Measurements from ENCODE around the gene SYNGR2. TPM values are rescaled to one million over a fixed set of nuclear protein-coding genes. Genes with fewer than 3 reads are reported as not detected.

SYNGR2 gene
- total and polyA plus RNA-seq, 9 of the 15 experiments (the other 6 are each of a cell fraction or from before 2014, with no cell fraction given) = 1.4 to 173 (median 87.8) TPM

DNA sequence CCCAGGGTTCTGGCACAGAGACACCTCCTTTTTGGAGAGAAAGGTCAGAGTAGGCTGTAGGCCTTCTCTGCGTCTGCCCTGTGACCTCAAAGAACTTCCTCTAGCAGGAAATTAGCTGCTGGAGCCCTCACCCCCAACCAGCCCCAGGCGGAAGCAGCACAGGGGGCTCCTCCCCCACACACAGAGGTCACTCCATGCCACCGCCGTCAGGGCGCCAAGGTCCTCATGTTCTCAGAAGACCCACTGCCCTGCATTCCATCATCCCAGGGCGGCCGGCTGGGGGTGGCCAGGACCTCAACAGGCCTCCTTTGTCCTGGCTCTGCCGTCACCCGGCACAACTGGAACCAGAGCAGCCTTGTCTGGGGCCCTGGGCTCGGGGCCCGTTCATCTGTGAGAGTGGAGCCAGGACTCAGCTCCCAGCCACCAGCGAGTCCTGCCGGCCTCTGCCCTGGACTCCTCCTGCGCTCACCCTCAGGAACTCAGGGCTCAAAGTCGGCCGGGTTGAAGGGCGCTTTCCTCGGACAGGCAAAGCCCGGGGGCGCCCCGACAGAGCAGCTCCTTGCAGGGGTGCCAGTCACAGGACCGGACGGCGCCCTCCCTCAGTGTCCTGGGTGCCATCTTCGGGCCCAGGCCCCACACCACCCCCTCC lies 41.0 kb upstream of the SYNGR2 start (continued):
- no peak for TF ChIP-seq ZBTB5 (IDR thresholded peaks at IDR 0.05)
- peak; percentile 97 for TF ChIP-seq ETV1 (tag; conservative IDR thresholded peaks at IDR 0.05; ENCODE audit: low read depth)
- no peak for TF ChIP-seq YBX1 (IDR thresholded peaks at IDR 0.05)
- TF ChIP-seq ATF1 (CRISPR knock-in tag; IDR thresholded peaks at IDR 0.05) = no peak
- TF ChIP-seq ATF1 (tag; IDR thresholded peaks at IDR 0.05) = peak; percentile 60
- 0 out of 2 replicates have a peak, but pooled peaks have one; percentile 52 for TF ChIP-seq NFRKB (IDR thresholded peaks at IDR 0.05; ENCODE audit: low read depth)
- no peak for TF ChIP-seq JUN (IDR thresholded peaks at IDR 0.05; ENCODE audit: borderline replicate concordance, low read depth, low read length)
- peak; percentile 46; the same call in 1 of the 2 replicates for TF ChIP-seq JUN (CRISPR knock-in tag; IDR thresholded peaks at IDR 0.05; ENCODE audit: borderline replicate concordance)
- TF ChIP-seq ZNF592 (IDR thresholded peaks at IDR 0.05) = peak; percentile 88
- TF ChIP-seq TARDBP (IDR thresholded peaks at IDR 0.05) = no peak
- TF ChIP-seq CBX8 (IDR thresholded peaks at IDR 0.05; ENCODE audit: borderline replicate concordance, extremely low read depth, low read depth, low read length, poor library complexity, severe bottlenecking) = no peak
- TF ChIP-seq, protein P1, sequence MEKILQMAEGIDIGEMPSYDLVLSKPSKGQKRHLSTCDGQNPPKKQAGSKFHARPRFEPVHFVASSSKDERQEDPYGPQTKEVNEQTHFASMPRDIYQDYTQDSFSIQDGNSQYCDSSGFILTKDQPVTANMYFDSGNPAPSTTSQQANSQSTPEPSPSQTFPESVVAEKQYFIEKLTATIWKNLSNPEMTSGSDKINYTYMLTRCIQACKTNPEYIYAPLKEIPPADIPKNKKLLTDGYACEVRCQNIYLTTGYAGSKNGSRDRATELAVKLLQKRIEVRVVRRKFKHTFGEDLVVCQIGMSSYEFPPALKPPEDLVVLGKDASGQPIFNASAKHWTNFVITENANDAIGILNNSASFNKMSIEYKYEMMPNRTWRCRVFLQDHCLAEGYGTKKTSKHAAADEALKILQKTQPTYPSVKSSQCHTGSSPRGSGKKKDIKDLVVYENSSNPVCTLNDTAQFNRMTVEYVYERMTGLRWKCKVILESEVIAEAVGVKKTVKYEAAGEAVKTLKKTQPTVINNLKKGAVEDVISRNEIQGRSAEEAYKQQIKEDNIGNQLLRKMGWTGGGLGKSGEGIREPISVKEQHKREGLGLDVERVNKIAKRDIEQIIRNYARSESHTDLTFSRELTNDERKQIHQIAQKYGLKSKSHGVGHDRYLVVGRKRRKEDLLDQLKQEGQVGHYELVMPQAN (IDR thresholded peaks at IDR 0.05; ENCODE audit: borderline replicate concordance) = peak; percentile 54
- TF ChIP-seq ZKSCAN3 (CRISPR knock-in tag; IDR thresholded peaks at IDR 0.05) = no peak
- 0 out of 2 replicates have a peak, but pooled peaks have one; percentile 57 for TF ChIP-seq PATZ1 (CRISPR knock-in tag; IDR thresholded peaks at IDR 0.05; ENCODE audit: borderline replicate concordance)
- TF ChIP-seq KDM5B (IDR thresholded peaks at IDR 0.05; ENCODE audit: insufficient replicate concordance, low read depth, low read length) = no peak
- peak in 1 of 3 experiments; percentile 29 for TF ChIP-seq YY1 (IDR thresholded peaks at IDR 0.05; ENCODE audit: borderline replicate concordance in 1 of 3, control insufficient read depth in 1 of 3, extremely low read depth in 1 of 3, insufficient read depth in 3 of 3, insufficient read length in 1 of 3, insufficient replicate concordance in 2 of 3, low read depth in 1 of 3, low read length in 2 of 3)

All from K562 (cell line).